Smooth muscle cell of the coronary artery (primary cell): ENCODE results near the gene ACER2. TPM values are rescaled to one million over a fixed set of nuclear protein-coding genes. Genes with fewer than 3 reads are reported as not detected.

ENCODE experiments used
- total RNA-seq: library from RNA; depleted of rRNA; stranded (reverse); fragments of >200 nt; gene quantifications from 2 replicates; pipeline ENCODE4 v1.2.3, GENCODE V29; 2014; ENCODE audit warnings: low replicate concordance

The ACER2 gene
- 3.5 and 4.1 TPM in 2 replicates for total RNA-seq

DNA sequence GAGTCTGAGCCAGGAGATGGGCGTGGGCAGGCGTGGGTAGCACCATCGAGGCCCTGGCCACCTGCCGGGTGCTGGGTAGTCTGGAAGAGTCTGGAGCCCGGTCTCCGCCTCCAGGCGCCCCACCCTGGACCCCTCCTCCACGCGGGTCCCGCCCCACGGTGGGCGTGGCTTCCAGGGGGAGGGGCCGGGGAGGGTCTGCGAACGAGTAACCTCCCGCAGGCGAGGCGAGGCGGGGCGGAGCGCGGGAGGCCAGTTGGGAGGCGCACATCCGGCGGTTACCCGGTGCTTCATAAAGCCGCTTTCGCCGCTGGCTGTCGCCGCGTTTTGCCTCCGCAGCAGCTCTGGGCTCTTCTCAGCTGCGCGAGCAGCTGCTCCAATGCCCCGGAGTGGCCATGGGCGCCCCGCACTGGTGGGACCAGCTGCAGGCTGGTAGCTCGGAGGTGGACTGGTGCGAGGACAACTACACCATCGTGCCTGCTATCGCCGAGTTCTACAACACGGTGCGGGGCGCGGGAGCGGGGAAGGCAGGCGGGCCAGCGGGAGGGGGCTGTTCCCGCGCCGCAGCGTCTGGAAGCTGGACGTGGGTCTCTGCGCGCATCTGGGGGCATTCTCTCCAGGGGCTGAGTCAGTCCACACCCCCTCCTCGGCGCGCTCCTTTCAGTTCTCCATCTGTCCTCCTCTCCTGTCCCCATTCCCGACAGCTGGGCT is at the start of gene ACER2:
Gene ACER2, plus strand, starts transcription at position 317 of the 708 bp plus-strand sequence. Its CDS starts 76 bp downstream, at position 393.

Other genes with a start within 250 kb of the ACER2 start
- gene DENND4C, start 178.3 kb upstream of the ACER2 start, total RNA-seq: 32.5 and 39.2 TPM in 2 replicates
- gene RPS6, start 28.8 kb upstream of the ACER2 start, total RNA-seq: 2,710 and 3,094 TPM in 2 replicates